SK-N-MC (cell line): ENCODE results near the gene NPLOC4.

Experiments
- EZH2 ChIP-seq: fragments of 200-600 bp; sonication (generic); IDR thresholded peaks from one replicate; pipeline ENCODE4 v1.6.1; 2017; ENCODE audit warnings: antibody characterized with exemption
- POLR2AphosphoS5 ChIP-seq: IDR thresholded peaks from 2 replicates; pipeline ENCODE4 v1.6.1; 2012; ENCODE audit warnings: mild to moderate bottlenecking, low read depth, low read length, borderline replicate concordance

- TF ChIP-seq EZH2 (no peak), POLR2AphosphoS5 (no peak)
These were observed 44.9 kb downstream of the NPLOC4 start for GRCh38 chr17:81591971-81592370.
